NT2/D1 (cell line): ENCODE data around the gene SIL1.

Experiments
- SUZ12 ChIP-seq: IDR thresholded peaks from 2 replicates; pipeline ENCODE4 v1.6.1; 2011; ENCODE audit not compliant: insufficient read length, insufficient read depth; ENCODE audit errors: extremely low read depth
- ZNF274 ChIP-seq: IDR thresholded peaks from 2 replicates; pipeline ENCODE4 v1.6.1; 2011; ENCODE audit warnings: mild to moderate bottlenecking, low read depth, low read length

DNA sequence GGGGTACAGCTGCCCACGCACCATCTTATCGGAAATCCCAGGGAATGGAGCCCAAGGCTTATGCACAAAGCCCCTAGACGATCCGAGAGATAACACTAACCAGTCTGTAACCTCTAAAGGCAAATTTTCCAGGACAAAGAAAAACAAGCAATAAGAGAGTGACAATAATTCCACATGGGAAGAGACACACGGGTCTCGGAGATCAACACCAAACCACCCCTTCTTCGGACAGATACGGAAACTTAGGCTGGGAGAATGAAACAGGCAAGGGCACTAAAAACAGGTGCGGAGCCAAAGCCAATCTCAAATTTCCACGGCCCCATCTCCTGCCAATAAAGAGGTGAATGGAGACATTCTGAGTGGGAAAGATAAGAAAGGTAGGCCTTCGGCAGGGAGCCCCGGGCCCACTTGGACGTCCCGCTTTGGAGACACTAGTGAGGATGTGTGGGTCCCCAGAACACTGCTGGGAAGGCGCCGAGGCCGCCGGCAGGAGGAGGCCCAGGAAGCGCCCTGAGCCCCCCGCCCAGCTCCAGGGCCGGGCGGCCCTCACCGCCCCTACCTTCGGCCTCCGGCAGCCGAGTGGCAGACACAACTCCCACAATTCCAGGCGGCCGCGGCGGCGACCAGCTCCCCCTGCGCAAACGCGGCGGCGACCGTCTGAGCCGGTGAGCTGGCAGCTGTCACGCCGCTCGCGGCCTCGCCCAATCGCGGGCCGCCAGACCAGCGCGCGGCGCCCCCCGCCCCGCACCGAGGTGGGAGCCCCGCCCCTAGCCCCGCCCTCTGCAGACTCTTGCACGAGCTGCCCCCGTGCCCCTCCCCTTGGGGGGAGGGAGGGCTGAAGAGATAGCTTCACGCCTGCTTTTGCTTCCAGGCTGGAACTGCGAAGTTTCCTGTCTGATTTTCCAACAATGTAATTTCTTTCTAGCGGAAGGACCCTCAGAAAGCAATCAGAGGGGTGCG is at the start of gene SIL1:
- no peak for TF ChIP-seq ZNF274
- no peak for TF ChIP-seq SUZ12
